D721Med (cell line): ENCODE data around the gene KLC4.

Source experiments
- DNase-seq: peaks from one replicate; pipeline ENCODE4 v3.0.0; 2011; ENCODE audit warnings: low spot score; ENCODE audit not compliant: insufficient read length
- FAIRE-seq: peaks from 2 replicates; lab custom pipeline; 2011; peaks lifted over from hg19 to GRCh38; lab: Jason Lieb, UNC
- CTCF ChIP-seq: IDR thresholded peaks from 2 replicates; pipeline ENCODE4 v1.5.1; 2012; ENCODE audit warnings: mild to moderate bottlenecking, control low read depth; ENCODE audit not compliant: insufficient read depth; ENCODE audit errors: missing control alignments

The KLC4 gene

GRCh38 chr6:43047998-43048397 lies 11.4 kb upstream of the KLC4 start:
- FAIRE-seq (no peak), DNase-seq (no peak)
- no peak for TF ChIP-seq CTCF

- no peak for TF ChIP-seq CTCF
- FAIRE-seq (no peak), DNase-seq (no peak)
These were observed 8.4 kb upstream of the KLC4 start for GRCh38 chr6:43050981-43051380.

- FAIRE-seq, result no peak
- DNase-seq, result no peak
- TF ChIP-seq CTCF, result no peak
These were observed 7.1 kb upstream of the KLC4 start for GRCh38 chr6:43052225-43052841.

GRCh38 chr6:43052842-43053544 lies 6.4 kb upstream of the KLC4 start:
- FAIRE-seq (no peak), DNase-seq (no peak)
- no peak for TF ChIP-seq CTCF

DNA sequence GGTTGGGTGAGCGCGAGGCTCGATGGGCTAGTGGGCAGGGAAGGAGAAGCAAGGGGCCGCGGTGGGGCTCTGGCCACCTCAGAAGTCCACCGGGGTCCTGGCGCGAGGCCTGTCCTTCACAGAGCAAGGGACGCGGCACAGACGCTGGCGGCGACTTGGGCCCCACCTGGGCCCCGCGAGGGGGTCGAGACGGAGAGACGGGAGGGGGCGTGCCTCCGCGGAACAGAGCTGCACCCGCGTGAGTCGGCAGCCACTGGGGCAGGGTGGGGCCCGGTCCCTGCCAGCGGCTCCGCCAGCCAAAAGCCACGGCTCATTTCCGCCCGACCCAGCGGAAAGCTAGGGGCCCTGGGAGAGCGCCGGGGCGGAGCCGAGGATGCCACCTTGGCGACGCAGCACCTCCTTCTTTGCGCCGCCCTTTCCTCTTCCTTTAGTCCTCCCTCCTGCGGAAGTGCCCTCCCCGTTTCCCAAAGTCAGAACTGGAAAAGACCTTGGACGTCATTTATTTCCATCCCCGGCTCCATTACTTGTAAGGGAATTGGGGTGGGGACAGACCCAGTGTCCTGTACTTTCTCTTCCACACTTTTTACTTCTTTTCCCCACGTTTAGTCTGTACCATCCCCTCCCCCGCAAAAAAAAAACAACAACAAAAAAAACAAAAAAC lies 5.8 kb upstream of the KLC4 start, which contains the start of gene CUL7:
CUL7 (minus strand) TSS at position 307 of the 661 bp plus-strand sequence. CDS start 1,063 bp downstream, outside the sequence.
- FAIRE-seq (no peak), DNase-seq (peak; percentile 100)
- no peak for TF ChIP-seq CTCF

DNA sequence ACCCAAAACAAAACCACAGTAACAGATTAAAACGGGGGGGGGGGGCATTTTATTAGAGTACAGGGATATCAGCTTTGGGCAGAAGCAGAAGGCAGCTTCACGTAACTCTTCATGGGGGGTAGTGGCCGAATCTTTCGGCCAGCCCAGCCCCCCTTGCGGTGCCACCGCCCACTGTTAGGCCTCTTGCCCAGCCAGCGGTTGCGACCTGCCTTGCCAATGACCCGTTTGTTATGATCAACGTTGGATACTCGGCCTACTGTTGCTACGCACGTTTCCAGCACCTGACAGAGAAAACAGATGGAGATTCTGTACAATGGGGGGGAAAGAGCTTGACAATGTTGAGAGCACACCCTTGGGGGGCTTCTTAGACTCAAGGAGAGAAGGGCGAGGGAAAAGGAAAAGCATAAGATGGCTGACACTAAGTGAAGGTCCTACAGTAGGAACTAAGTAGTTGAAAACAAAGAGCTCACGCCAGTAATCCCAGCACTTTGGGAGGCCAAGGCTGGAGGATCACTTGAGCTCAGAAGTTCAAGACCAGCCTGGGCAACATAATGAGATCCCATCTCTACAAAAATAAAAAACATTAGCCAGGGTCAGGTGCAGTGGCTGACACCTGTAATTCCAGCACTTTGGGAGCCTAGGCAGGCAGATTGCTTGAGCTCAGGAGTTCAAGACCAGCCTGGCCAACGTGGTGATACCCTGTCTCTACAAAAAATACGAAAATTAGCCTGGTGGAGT lies 5.1 kb upstream of the KLC4 start:
- TF ChIP-seq CTCF, result no peak

More for the DNA sequence above, 5.1 kb upstream of the KLC4 start:
- DNase-seq (no peak), FAIRE-seq (no peak)
